Ascending aorta (tissue), 2 donors: ENCODE measurements around the gene IFITM2. TPM values are rescaled to one million over a fixed set of nuclear protein-coding genes. Genes with fewer than 3 reads are reported as not detected.

Experiments used
- DNase-seq, 2 donors: peaks; one replicate each; pipeline ENCODE4 v3.0.0-alpha.2; 2019; ENCODE audit warnings: low spot score in 2 of 2
- H3K27ac ChIP-seq, 2 donors: fragments of 200-600 bp; sonication (generic); one replicate each; pipeline ENCODE4 v1.5.1; 2016 to 2017; ENCODE audit warnings: mild to moderate bottlenecking in 1 of 2
- H3K27me3 ChIP-seq: fragments of 200-600 bp; sonication (generic); one replicate; pipeline ENCODE4 v1.5.1; 2017
- H3K36me3 ChIP-seq, 2 donors: fragments of 200-600 bp; sonication (generic); one replicate each; pipeline ENCODE4 v1.5.1; 2016
- H3K4me1 ChIP-seq, 2 donors: fragments of 200-600 bp; sonication (generic); one replicate each; pipeline ENCODE4 v1.5.1; 2016 to 2017; ENCODE audit warnings: mild to moderate bottlenecking in 1 of 2
- H3K4me3 ChIP-seq, 2 donors: fragments of 200-600 bp; sonication (generic); one replicate each; pipeline ENCODE4 v1.5.1; 2016 to 2017; ENCODE audit warnings: mild to moderate bottlenecking in 1 of 2
- H3K9me3 ChIP-seq, 2 donors: fragments of 200-600 bp; sonication (generic); one replicate each; pipeline ENCODE4 v1.5.1; 2016
- intact Hi-C: fragments of 100-400 bp; cut with DNase I; formaldehyde crosslinking; loops from one replicate; pipeline ENCODE4 v1.15.1; 2023
- total RNA-seq: library from RNA; depleted of rRNA; stranded (reverse); fragments of >200 nt; gene quantifications from one replicate; pipeline ENCODE4 v1.1.0, GENCODE V29; 2016
- TF ChIP-seq, protein P1 (sequence below), 3 experiments: fragments of 200-600 bp in 2 of 3; fragments of 450-650 bp in 1 of 3; sonication (generic) in 2 of 3; IDR thresholded peaks; one replicate each; pipeline ENCODE4 v1.5.1; 2016 to 2019; ENCODE audit warnings: antibody characterized with exemption in 3 of 3, mild to moderate bottlenecking in 1 of 3, moderate library complexity in 1 of 3

Gene IFITM2
- total RNA-seq, 1 donor from 2014 or later, result 1,131 TPM

- no peak overlapping the region for H3K27ac ChIP-seq
- intact Hi-C loops, result no loop called here
- DNase-seq, result no peak
- peaks cover 0 to 6% of the 10 kb centered on the region in 2 donors for H3K4me1 ChIP-seq
- TF ChIP-seq, protein P1, sequence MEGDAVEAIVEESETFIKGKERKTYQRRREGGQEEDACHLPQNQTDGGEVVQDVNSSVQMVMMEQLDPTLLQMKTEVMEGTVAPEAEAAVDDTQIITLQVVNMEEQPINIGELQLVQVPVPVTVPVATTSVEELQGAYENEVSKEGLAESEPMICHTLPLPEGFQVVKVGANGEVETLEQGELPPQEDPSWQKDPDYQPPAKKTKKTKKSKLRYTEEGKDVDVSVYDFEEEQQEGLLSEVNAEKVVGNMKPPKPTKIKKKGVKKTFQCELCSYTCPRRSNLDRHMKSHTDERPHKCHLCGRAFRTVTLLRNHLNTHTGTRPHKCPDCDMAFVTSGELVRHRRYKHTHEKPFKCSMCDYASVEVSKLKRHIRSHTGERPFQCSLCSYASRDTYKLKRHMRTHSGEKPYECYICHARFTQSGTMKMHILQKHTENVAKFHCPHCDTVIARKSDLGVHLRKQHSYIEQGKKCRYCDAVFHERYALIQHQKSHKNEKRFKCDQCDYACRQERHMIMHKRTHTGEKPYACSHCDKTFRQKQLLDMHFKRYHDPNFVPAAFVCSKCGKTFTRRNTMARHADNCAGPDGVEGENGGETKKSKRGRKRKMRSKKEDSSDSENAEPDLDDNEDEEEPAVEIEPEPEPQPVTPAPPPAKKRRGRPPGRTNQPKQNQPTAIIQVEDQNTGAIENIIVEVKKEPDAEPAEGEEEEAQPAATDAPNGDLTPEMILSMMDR (IDR thresholded peaks at IDR 0.05), result no peak
- no peak overlapping the region for H3K4me3 ChIP-seq
- H3K27me3 ChIP-seq, result no peaks in the 10 kb centered on the region
- no peaks in the 10 kb centered on the region for H3K9me3 ChIP-seq
- peaks cover 7 to 11% of the 10 kb centered on the region in 2 donors for H3K36me3 ChIP-seq
These were observed 12.1 kb upstream of the IFITM2 start for GRCh38 chr11:295351-296170.

- Histone ChIP-seq H3K4me1 (peaks cover 0 to 6% of the 10 kb centered on the region in 2 donors), H3K27me3 (no peaks in the 10 kb centered on the region), H3K9me3 (no peaks in the 10 kb centered on the region), H3K36me3 (peaks cover 7 to 11% of the 10 kb centered on the region in 2 donors), H3K27ac (no peak overlapping the region), H3K4me3 (no peak overlapping the region)
- no peak for DNase-seq
- TF ChIP-seq, protein P1 (IDR thresholded peaks at IDR 0.05), result no peak
- intact Hi-C loops, result no loop called here
These were observed 11.2 kb upstream of the IFITM2 start for GRCh38 chr11:296171-297050.

DNA sequence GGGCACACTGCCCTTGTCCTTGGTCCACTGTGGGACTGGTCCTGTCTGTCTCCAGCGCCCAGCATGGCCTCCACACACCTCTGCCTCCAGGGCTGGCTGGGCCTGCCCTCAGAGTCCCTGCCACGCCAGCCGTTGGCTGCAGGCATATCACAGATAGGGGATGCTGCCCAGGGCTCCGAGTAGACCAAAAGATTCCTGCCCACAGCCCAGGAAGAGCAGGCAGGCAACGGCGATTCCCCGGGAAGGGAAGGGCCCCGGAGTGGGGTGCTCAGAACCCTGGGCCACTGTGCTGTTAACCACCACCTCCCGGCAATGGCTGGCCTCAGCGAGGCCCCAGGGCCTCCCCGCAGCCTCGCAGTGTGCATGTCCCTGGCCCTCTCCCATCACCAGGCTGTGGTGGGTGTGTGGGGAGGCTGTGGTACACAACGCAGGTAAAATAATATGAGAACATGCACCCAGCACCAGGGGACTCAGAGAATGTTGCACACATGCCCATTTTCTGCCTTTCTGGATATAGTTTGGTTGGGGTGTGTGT, 10.5 kb upstream of the IFITM2 start:
- no peak for DNase-seq
- no peak overlapping the region for H3K27ac ChIP-seq
- H3K4me3 ChIP-seq, result no peak overlapping the region
- TF ChIP-seq, protein P1 (IDR thresholded peaks at IDR 0.05), result no peak
- H3K4me1 ChIP-seq, result peaks cover 0 to 6% of the 10 kb centered on the region in 2 donors
- peaks cover 7 to 11% of the 10 kb centered on the region in 2 donors for H3K36me3 ChIP-seq
- H3K9me3 ChIP-seq, result no peaks in the 10 kb centered on the region
- intact Hi-C loops, result no loop called here
- no peaks in the 10 kb centered on the region for H3K27me3 ChIP-seq

DNA sequence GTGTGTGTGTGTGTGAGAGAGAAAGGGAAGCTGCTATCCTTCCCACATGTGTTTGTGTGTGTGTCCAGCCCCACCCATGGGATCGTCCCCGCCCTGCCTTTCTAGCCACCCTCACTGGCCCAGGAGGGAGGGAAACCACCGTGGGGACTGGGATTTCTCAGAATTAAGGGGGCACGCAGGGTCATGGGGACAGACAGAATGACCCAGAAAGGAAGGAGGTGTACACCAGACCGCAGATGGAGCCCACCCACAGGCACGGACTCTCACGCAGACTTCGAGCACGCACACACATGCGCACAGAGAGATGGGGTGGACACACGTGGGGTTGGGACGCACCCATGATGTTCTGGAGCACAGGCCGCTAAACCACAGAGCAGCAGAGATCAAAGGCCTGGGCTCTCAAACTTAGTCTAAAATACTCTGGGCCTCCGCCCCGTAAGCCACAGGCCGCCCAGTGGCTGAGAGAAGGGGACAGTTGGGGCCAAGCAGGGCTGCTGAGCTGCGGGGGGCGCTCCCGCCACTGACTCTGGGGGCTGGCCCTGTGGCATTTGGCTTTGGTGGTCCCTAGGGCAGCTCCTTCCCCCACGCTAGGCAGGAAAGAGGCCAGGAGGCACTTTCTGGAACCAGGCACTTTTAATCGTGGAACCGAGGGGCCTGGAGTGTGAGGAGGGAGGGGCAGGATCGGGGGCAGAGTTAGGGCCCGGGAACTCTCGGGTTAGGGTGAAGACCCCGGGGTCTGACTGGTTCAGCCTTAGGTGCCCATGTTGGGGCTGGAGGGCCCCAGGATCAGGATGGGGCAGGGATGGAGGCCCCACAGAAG, 9.8 kb upstream of the IFITM2 start:
- TF ChIP-seq, protein P1 (IDR thresholded peaks at IDR 0.05), result no peak
- peaks cover 7 to 11% of the 10 kb centered on the region in 2 donors for H3K36me3 ChIP-seq
- H3K27me3 ChIP-seq, result no peaks in the 10 kb centered on the region
- no peak overlapping the region for H3K27ac ChIP-seq
- no peak overlapping the region for H3K4me3 ChIP-seq
- H3K9me3 ChIP-seq, result no peaks in the 10 kb centered on the region
- peaks cover 0 to 6% of the 10 kb centered on the region in 2 donors for H3K4me1 ChIP-seq
- intact Hi-C loops, result no loop called here
- DNase-seq, result no peak
